Stimulated activated CD4-positive, alpha-beta T cell treated with anti-CD3 and anti-CD28 coated beads, TNF-alpha, amount 100 ng/mL, for 24 hours (primary cell): Measurements from ENCODE around the gene RFTN1.

Experiments
- DNase-seq, 3 experiments: peaks; one replicate each; pipeline ENCODE4 v3.0.0-alpha.2; 2020; ENCODE audit warnings: low read depth in 3 of 3

RFTN1 gene

DNA sequence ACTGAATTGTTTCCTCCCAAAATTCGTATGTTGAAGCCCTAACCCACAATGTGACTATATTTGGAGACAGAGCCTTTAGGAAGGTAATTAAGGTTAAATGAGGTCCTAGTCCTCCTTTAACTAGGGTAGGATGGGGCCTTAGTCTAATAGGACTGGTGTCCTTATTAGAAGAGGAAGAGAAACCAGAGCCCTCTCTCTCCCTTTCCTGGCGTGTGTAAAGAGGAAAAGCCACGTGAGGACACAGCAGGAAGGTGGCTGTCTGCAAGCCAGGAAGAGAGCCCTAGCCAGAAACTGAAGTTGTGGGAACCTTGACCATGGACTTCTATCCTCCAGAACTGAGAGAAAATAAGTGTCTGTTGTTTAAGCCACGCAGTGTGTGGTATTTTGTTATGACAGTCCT lies 154.2 kb downstream of the RFTN1 start:
- DNase-seq: no peak

DNA sequence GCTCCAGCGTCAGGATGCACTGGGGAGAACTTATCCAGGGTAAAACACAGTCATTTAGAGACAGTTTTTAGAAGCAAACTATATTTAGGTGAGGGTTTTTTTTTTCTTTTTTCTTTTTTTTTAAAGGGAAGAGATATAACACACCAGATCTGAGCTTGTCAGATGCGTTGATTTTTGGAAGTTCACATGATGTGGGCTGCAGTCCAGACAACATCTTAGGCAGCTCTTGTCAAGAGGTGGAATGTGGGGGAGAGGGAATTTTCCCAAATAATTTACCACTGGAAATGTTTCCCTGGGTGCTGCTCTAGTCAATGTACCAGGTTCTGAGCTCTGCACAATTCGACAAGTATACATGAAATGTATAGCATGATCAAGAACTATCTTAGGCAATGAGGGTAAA lies 155.2 kb downstream of the RFTN1 start:
- no peak for DNase-seq

DNA sequence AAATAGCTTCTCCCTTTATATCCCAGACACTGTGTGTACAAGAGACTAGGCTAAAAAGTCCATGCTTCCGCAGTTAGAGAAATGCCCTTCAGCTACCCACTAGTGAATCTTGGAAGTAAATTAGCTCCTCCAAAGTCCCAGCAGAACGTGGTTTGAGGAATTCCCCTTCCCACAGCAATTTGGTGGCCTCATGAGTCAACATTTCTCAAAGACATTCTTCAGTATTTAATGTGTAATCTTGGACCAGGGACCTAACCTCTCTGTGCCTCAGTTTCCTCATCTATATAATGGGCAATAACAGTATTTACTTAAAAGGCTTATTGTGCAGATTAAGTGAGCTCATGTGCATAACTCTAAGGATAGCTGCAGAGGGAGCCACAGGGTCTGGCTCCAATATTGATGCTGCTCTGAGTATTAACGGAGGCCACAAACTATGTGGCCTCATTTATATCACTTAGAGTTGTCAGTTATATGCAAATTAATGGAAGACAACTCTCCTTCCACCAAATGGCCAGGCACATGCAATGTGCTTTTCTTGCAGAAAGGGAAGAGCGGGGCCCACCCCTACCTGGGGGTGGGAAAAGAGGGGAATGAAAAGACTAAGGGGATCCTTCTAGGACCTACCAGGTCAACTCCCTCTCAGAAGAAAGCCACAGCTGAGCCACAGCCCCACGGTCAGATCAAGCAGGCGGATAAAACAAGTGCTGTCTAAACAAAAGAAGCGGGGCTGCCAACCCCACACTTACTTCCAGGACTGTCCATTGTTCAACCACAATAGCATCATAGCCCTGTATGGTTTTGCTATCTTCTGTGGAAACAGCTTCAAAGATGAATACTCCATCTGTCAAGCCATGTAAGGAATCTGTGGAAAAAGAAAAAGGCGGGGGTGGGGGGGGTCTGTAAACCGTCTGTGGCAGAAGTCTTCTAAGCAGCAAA lies 156.0 kb downstream of the RFTN1 start:
- no peak for DNase-seq

DNA sequence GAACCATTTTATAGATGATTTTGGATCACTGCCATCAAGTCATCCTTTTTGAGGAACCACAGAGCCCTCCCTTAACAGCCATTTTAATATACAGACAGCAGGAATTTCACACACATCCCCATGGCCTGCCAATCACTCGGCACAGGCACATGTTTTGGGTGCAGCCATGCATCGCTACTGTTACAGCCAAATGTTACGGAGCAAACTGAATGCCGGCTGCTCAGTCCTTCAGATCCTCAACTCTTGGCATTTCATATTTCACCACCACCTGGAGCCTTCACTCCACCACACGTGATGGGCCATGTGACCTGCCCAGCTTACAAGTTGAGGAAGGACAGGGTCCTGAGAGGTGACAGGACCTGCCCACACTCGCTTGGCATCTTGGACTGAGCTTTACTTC lies 157.7 kb downstream of the RFTN1 start:
- DNase-seq: no peak

DNA sequence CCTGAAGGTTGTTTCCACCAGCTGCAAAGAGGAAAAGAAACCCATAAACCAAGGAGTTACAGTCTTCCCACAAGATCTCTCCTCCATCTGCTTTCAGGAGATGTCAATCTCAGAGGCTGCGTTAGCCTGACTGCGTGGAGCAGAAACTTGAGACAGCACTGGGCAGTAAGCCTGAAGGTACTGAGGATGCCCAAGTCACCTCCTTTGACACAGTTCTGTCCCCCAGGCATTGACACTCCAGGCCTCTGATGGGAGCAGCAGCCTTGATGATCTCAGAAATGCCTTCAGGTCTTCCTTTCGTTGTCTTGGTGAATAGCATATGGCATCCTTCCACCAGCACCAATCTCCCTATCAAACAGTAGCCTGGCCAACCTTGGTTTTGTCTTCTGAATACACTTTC lies 159.2 kb downstream of the RFTN1 start:
- no peak for DNase-seq

DNA sequence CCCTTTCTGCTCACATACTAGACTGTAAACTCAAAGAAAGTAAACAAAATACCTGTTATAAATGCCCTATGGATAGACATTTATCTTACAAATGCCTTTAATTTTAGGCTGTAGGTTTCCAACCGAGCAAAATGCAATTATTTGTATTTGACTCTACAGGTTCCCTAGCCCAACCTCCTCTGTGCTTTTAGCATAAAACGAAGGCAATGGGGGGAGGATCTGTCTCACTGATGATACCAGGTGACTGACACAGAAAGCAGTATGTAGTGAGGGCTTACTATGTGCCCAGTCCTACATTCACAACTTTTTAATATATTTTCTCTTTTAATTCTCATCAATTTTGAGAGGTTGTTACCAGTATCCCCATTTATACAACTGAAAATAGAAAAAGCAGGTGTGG lies 161.1 kb downstream of the RFTN1 start:
- DNase-seq: no peak

DNA sequence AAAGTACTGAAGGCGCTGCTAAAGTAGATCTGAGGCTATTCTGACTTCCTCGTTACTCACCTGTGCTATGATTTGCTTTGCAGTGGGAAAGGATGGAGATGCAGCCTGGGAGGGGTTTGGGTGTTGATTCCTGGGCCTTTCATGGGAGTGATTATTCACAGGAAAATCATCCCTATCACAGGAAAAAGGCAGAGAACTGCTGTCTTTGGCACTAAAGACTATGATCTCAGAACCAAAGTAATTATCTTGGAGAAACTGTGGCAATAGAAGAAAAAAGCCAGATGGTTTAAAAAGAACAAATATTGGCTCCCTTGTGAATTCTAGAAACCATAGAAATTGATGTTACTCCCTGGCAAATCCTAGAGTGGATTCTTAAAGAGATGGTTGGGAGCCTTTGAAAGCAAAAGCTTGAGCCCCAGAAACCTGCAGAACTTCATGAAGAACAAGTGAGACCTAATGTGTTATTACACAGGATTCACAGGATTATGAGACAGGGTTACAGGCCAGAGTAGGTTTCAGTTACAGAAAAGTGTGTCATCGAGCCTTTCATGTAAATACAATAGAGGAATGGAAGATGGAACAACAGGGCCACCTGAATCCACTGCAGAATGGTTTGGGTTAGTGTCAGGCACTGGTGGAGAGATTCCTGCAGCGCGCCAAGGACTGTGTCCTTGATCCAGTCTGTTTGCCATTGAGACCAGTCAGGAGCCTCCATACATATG lies 162.7 kb downstream of the RFTN1 start:
- no peak for DNase-seq

DNA sequence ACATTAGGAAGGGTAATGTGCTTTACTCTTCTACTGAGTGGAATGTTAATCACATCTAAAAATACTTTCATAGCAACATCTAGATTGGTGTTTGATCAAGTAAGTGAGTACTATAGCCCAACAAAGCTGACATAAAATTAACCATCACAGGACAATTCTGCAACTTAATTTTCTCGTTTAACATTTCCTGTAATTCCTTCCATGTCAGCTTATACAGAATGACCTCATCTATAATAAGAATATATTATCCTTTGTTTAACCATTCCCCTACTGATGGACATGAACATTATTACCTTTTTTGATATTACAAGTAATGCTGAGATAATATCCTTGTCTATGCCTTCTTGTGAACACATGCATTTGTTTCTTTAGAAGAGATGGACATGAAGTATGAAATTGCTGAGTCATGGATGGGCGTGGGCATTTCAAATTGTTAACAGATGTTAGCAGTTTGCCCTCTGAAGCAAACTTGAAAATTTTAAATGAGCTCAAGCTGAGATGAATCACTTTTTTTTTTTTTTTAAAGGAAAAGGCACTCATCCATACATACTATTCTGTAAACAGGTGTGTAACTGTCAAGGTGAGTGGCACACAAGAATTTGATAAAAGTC lies 163.4 kb downstream of the RFTN1 start:
- no peak for DNase-seq

DNA sequence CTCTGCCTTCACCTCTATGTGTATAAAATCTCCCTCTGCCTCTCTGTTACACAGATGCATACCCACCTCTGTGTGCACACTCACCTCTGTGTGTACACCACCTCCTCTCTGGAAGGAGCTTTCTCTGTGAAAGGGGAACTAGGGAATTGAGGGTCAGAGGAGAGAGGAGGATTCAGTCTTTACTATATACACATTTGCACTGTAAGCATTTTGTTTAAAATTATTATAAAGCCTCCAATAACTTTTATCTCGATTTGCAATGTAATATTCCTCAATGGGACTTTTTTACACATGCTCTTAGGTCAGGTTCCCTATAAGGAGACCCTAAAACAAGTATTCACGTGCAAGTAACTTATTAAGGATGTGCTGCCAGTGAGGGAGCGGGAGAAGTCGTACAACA lies 166.0 kb downstream of the RFTN1 start:
- no peak for DNase-seq

DNA sequence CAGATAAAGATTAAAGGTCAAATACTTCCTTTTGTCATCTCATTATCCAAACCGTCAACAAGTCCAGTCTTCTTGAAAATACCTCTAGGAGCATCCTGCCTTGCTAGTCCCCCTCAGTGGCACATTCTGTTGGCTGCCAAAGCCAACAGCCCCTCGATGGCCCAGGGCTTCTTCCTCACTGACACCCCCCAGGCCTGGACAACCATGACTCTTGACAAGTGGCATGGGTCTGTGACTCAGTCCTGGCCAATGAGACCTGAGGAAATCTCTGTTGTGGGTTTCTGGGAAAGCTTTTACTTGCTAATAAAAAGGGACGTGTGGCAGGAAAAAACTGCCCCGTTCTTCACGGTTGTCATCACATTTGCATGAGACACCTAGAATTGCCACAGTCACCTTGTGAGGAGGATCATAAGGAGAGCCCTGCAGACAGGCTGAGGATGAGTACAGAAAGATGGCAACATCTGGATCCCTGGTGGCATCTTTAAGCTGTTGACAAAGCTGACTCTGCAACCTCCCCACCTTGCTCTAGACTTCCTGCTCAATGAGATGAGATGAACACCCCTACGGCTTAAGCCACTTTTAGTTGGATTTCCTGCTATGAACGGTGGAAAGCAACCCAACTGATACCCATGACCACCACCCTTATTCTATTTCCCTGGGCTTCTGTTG lies 167.0 kb downstream of the RFTN1 start:
- no peak for DNase-seq

DNA sequence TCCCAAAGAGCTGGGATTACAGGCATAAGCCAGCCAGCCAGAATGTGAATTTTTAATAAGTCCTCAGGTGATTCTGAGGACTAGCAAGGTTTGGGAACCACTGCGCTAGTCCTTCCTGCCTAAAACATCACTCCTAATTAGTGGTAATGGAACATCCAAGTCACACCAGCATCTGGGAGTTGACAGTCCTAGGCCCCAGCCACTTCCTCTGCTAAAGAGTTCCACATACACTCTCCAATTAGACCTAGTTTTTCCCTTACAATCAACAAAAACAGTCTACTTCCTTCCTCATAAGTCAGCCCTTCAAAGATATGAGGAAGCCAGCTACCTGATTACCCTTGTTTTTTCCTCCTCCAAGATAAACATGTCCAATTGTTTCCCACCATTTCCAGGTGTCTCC lies 170.4 kb downstream of the RFTN1 start:
- DNase-seq: no peak

DNA sequence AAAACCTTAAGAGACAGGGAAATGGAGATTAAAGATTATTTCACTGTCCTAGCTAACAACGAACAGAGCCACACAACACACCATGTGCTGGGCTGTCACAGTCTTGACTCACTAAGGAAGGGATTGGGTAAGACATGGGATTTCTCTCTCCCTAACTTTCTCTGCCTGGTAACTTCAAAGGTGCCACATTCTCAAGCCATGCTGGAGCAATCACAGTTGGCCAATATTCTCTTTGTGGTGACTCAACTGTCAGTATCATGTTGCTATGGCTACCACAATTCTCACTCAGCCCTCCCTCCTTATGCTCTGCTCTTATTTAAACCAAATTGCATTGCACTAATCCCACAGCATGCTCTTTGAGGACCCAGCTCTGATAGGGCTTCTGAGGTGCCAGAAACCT lies 174.5 kb downstream of the RFTN1 start:
- DNase-seq: no peak

DNA sequence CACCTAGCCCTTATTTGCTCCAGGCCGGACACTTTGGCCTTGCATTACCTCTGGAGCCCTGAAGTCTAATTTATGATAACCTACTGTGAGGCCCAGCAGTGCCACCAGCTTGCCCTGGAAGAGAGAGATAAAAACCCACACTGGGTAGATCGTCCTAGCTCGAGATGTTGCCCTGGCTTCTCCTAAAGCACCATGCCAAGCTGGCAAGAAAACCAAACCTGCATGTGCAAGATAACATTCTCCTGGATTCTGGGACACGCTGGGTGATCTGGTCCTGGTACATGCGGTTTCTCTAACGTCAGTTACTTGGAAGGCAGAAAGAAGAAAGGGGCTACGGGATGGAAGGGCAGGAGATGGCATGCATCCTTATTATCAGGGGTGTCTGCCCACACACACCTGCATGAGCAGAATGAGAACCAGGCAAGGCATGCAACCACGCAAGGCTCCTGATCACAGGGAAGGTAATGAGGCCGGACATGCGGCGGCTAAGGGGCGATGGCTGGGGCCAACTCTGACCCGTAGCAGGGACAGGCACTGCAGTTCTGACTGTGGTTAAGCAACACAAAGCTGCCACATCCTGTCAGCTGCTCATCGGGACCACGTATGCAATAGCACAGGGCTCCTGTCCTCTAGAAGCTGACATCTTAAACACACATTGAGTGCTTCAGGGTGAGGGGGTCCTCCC lies 175.5 kb downstream of the RFTN1 start:
- peak in 1 of 3 experiments; percentile 37 for DNase-seq

DNA sequence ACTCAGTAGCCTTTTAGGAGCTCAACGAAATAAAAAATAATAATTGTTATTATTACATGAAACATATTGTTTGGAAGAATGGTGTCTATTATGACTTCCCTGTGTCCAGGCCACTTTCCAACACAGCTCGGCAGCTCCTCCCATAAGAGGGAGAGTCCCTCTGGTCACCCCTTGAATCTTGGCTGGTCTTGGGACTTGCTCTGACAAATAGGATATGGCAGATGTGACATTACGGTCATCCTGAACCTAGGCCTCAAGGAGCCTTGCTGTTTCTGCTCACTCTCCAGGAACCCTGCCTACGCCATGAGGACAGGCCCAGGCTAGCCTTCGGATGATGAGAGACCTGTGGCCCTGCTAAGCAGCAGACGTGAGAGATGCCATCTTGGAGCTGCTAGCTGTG lies 176.7 kb downstream of the RFTN1 start:
- no peak for DNase-seq

DNA sequence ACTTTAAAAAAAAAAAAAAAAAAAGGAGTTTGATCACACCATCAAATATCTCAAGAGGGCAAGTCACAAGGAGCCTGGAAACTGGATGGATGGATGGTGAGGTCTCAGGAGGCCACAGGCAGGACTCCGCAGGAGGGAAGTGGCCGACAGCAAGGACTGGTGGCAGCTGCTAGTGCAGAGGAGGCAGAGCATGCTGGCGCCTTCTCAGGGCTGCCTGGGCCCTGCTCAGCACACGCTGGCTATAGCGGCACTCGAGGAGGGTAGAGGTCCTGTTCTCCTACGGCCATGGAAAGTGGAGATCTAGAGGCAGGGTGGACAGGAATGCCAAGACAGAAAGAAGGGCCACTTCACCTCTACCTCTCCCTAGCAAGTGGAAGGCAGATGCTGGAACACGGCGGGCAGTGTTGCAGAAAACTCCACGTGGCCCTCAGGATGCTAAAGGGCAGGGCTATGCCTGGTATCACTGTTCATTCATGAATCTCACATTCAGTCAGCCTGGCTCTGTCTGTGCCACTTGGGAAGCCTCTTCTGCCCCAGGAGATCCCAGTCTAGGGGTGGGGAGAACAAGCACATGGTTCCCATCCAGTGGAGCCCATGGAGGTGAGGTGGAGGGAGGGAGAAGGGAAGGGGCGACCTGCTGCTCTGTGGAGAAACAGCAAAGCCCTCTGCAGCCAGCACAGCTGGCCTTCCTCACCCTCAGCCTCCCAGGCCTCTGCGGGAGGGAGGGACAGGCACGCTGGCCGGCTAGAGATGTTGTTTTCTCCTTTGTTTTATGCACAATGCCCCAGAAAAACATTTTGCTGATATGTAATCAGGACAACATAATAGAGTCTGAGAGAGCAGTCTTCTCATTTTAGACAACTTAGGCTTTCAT lies 177.5 kb downstream of the RFTN1 start:
- no peak for DNase-seq

DNA sequence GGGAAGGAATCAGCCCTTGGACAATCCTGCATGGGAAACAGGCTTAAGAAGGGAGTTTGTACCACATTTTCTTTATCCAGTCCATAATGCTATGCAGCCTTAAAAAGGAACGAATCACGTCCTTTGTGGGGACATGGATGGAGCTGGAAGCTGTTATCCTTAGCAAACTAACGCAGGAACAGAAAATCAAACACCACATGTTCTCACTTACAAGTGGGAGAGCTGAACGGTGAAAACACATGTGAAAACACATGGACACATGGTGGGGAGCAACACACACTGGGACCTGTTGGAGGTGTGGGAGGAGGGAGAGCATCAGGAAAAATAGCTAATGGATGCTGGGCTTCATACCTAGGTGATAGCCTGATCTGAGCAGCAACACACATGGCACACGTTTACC lies 178.2 kb downstream of the RFTN1 start:
- no peak for DNase-seq

DNA sequence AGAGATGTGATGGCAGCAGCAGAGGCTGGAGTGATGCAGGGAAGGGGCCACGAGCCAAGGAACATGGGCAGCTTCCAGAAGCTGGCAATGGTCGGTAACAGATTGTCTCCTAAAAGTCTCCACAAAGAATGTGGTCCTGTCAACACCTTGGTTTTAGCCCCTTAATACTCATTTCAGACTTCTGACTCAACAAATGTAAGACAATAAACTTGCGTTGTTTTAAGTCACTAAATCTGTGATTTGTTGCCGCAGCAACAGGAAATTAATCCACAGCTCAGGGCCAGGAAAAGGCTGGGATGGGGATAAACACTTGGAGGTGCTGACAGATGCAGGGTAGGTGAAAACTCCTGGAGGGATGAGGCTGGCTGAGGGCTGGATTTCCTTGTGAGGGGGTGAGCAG lies 178.6 kb downstream of the RFTN1 start:
- DNase-seq: no peak

DNA sequence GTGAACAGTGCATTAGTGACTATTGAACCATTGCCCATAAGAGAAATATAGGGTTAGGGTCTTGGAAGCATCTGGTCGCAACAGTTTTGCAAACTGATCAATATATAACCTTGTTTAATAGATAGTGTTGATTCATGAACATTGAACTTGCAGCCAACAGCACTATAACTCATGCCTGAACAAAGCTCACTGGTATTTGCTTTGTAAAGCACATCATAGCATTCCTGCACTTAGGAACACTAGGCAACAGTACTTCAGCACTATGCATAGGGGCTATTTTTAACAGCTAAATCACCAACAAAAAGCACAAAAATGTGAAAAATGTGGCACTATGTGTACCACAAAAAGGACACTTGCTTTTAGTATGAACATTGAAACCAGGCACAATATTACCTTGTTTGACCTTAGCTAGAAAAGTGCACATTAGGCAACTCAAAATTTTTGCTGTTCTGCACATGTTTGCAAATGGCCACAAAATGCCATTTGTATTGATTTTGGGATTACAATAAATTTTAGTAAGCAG lies 180.5 kb downstream of the RFTN1 start:
- no peak for DNase-seq

DNA sequence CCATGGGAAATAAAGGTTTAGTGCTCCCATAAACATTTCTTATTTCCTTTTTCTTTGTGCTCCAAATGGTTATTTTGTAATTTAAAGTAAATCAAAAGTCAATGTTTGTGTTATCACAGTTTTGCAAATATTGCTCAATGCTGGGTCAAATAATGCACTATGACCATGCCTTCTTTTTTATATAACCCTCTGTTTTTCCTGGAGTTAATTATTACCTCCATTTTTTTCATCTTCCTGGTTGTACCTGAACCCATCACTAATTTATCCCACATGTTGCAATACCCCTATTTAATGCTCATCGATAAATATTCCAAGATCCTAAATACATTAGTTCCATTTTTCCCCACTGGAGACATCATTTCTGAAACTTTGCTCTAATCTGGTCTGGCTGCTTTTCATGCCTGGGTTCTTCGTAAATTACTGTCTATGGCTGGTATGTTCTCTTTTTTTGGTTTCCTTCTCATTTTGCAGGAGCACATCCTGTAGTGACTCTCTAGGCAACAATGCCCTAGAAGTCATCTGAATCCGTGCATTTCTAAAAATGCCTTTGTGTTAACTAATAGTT lies 182.1 kb downstream of the RFTN1 start:
- DNase-seq: no peak

DNA sequence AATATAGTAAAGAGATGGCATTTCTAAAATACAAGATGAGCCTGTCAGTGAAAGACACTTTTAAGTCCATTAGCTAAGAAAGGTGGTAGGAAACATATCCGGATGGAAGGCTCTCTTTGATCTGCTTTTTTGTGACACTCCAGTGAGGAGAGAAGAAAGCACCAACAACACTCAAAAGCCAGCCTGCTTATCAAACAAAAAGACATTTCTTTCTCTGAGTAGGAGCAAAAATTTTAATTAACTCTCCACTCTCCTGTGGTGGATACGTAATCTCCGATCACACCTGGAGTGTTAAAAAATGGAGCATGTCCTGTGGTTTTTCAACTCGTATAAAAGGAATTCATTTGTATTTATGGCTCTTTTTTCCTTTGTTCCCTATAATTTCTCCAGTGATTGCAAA lies 183.1 kb downstream of the RFTN1 start:
- DNase-seq: no peak
